ENCODE measurements around the gene C1QL1.

DNA sequence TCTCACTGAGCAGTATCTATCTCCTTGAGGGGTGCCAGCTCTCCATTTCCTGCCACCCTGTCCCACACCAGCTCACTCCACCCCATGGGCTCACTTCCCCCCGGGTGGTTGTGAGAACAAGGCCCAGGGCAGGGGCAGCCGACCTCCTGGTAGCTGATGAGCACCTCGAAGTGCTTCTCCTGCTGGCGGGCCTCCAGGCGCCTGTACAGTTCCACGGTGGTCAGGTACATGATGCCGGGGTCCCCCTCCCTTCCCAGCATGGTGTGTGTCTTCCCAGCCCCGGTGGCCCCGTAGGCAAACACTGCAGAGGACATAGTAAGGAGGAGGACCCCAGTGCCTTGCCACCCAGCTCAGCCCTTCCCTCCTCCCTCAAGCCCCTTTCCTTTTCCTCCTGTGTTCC lies 33.0 kb downstream of the C1QL1 start:
- TF ChIP-seq, protein P1, sequence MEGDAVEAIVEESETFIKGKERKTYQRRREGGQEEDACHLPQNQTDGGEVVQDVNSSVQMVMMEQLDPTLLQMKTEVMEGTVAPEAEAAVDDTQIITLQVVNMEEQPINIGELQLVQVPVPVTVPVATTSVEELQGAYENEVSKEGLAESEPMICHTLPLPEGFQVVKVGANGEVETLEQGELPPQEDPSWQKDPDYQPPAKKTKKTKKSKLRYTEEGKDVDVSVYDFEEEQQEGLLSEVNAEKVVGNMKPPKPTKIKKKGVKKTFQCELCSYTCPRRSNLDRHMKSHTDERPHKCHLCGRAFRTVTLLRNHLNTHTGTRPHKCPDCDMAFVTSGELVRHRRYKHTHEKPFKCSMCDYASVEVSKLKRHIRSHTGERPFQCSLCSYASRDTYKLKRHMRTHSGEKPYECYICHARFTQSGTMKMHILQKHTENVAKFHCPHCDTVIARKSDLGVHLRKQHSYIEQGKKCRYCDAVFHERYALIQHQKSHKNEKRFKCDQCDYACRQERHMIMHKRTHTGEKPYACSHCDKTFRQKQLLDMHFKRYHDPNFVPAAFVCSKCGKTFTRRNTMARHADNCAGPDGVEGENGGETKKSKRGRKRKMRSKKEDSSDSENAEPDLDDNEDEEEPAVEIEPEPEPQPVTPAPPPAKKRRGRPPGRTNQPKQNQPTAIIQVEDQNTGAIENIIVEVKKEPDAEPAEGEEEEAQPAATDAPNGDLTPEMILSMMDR (IDR thresholded peaks at IDR 0.05; ENCODE audit: extremely low read depth in 1 of 2, insufficient read depth in 1 of 2, low read depth in 1 of 2, low read length in 2 of 2) = no peak
- TF ChIP-seq POLR2A (IDR thresholded peaks at IDR 0.05; ENCODE audit: low read depth, low read length) = no peak
- no peak for TF ChIP-seq EZH2 (IDR thresholded peaks at IDR 0.05; ENCODE audit: borderline replicate concordance, low read depth, low read length, severe bottlenecking)
- no peak for TF ChIP-seq POLR2AphosphoS5 (IDR thresholded peaks at IDR 0.05; ENCODE audit: insufficient read depth, low read depth, low read length)
- no peak for TF ChIP-seq GATA2 (IDR thresholded peaks at IDR 0.05; ENCODE audit: insufficient read depth, insufficient read length, low read depth, low read length)
- no peak for TF ChIP-seq MYC (IDR thresholded peaks at IDR 0.05; ENCODE audit: low read depth, low read length)
- TF ChIP-seq FOS (IDR thresholded peaks at IDR 0.05; ENCODE audit: borderline replicate concordance, insufficient read depth, low read length) = no peak
- TF ChIP-seq MAX (IDR thresholded peaks at IDR 0.05; ENCODE audit: insufficient read depth, insufficient read length) = no peak
- no peak for TF ChIP-seq JUN (IDR thresholded peaks at IDR 0.05; ENCODE audit: borderline replicate concordance, insufficient read depth, insufficient read length, low read depth)
